GM19372 (cell line): ENCODE measurements around the gene TCF7L1.
"Not testable (repeated sequence)": the region's sequence is repeated elsewhere in the genome, so short reads cannot be mapped to it uniquely, and the experiment has no call there.

Experiments used
- ATAC-seq: cut with Tn5 transposase; IDR thresholded peaks from one replicate; pipeline ENCODE4 v1.9.1; 2021; ENCODE audit warnings: mild to moderate bottlenecking, low read depth, moderate library complexity; ENCODE audit not compliant: unreplicated experiment

The TCF7L1 gene

DNA sequence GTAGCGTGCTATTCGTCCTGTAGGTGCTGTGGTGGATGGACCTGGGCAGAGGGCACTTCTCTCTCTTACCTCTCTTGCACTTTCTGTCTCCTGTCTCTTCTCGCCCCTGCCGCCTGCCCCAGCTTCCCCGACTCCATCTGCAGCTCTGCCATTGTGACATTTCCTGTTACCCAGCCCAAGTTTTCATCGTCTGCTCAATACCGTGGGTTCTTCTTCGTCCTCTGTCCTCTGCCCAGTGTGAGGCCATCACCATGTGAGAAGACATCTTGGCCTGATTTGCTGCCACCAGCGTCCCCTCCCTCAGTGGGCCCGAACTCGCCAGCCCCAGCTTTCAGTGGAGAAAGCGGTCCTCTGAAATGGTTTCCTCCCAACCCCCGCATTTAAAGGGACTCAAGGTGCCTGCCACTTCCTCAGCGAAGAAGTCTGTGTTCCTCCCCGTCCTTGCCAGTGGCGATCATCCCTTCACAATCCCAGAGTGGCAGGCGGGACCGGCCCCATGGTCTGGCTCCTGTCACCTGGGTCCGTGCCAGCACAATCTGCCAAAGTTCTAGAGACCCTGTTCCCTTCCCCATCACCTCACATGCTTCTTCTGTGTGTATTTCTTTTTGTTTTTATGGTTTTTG lies 176.6 kb downstream of the TCF7L1 start:
- ATAC-seq = no peak

DNA sequence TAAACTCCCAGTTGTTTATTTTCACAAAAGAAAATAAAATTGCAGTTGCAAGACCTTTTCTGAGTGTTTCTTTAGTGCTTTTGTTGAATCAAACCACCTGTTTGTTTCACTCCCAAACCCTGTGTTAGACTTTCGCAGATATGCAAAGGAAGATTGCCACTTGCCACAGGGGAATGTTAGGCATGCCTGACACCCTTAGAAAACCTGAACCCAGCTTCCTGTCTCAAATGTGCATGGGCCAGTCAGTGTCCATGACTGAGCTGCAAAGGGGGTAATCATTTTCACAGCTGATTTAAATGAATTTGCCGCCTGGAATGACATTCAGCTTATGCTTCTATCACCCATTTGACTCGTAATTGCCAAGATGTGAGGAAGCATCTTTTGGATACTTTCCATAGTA lies 177.1 kb downstream of the TCF7L1 start:
- no peak for ATAC-seq

DNA sequence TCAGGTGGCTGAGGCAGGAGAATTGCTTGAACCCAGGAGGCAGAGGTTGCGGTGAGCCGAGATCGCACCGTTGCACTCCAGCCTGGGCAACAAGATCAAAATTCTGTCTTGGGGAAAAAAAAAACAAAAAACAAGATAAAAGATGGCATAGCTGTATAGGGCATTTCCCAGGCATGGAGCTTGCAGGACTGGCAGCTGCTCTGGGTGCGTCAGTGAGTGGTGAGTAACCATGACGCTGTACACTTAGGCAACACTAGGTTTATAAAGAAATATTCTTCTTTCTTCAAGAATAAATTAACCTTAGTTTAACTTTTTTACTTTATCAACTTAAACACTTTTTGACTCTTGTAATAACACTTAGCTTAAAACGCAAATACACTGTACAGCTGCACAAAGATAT lies 179.2 kb downstream of the TCF7L1 start:
- ATAC-seq = no peak

DNA sequence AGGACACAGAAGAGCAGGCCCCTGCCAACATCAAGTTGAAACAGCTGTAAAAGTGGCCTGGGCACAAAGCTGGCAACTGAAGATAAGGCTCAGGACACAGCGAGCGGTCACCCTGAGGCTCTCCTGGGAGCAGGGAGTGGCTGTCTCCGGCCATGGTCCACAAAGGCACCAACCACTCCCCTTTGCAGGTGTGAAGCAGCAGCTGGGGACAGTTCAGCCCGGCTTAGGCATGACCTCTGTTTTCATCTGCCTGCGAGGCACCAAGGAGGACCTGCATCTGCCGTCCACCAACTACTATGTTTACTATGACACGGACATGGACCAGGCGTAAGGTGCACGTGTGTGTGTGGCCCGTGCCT lies 181.7 kb downstream of the TCF7L1 start:
- no peak for ATAC-seq

GRCh38 chr2:85315921-85316320 lies 182.7 kb downstream of the TCF7L1 start:
- ATAC-seq = not testable (repeated sequence)

DNA sequence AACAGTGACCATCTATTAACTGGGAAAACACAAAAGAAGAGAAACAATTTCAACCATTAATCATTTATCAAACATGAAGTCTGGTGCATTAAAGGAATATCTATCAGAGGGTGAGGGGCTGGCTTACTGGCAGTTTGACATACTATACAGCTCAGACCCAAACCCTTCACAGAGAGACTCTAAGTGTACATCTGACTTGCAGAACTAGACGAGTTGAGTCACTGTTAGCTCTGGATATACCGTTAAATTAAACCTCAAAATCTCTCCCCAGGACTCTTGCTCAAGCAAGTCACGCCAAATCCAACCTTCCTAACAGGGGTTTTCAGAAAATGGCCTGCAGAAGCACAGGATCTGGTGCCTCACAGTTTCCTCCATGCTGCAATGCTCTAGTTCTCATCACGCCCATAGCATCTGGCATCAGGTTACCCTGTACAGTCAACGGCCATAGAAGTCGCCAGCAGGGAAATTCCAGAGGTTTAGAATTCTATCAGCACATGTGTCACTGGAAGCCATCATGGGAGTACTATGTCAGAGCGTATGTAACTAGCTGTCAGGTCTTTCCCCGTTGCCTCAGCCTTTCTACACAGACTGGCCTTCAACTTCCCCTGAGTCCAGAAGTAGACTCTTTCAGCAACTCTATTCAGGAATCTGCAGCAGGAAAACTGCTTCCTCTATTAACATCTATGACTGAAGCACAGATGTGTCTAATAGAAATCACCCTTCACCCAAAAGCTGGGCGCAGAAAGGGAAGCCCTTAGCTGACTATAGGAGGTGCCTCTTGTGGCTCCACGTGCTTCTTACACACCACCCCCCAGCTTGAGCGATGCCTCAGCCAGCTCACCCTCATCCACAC lies 185.3 kb downstream of the TCF7L1 start:
- ATAC-seq = no peak

DNA sequence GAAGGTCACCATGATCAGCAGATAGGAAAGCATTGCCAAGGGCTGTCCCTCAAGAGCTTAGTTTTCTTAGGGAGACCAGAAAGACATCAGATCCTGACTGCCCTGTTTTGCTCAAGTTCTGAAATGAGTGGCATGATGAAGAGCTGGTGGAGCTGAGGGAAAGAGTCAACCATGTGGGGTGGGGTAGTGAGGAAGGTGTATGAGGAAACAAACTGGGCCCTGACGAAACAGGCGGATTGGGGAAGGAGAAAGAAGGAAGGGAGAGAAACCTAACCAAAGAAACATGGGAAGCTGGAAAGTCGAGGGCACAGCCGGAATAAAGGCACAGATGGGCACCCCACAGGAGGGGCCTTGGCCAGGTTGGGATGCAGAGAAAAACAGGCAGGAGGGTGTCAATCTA lies 186.6 kb downstream of the TCF7L1 start:
- ATAC-seq = no peak

- no peak for ATAC-seq
Measured at GRCh38 chr2:85323351-85323987, 190.3 kb downstream of the TCF7L1 start.

GRCh38 chr2:85323988-85324367 lies 190.8 kb downstream of the TCF7L1 start:
- not testable (repeated sequence) for ATAC-seq

DNA sequence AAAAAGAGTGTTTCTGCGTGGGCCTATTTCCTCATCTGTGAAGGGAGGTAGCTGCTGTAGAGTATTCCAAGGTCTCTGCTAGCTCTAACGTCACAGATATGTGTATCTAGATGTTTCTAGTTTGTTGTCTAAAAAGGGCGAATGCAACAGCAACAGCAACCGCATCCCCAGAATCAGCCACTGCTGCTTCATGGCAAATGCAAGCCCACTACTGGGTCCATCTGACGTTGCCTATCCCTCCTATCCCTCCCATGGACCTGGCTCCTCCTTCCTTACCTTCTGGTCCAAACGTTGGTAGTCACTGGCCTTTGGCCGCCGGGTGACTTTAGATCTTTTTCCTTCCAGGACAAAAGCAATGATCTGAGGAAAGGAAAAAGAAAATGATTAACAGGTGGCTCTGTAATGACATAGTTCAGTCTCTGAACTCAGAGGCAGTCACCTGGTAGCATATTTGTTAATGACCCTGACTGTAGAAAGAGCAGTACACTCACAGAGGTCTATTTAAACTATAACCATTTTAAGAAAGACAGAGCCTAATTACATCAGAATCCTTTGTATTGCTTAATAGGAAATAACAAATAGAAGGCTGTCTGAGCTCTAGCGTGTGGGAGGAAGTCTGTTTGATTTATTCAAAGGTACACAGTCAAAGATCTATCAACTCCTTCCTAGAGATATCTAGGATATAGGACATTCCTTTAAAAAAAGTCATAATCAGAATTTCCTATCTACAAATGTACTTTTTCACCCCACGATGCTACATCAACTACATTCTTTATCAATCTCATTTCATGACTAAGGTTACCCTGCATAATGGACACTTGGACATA lies 191.7 kb downstream of the TCF7L1 start:
- ATAC-seq = no peak

GRCh38 chr2:85325466-85325811 lies 192.2 kb downstream of the TCF7L1 start:
- ATAC-seq = no peak

DNA sequence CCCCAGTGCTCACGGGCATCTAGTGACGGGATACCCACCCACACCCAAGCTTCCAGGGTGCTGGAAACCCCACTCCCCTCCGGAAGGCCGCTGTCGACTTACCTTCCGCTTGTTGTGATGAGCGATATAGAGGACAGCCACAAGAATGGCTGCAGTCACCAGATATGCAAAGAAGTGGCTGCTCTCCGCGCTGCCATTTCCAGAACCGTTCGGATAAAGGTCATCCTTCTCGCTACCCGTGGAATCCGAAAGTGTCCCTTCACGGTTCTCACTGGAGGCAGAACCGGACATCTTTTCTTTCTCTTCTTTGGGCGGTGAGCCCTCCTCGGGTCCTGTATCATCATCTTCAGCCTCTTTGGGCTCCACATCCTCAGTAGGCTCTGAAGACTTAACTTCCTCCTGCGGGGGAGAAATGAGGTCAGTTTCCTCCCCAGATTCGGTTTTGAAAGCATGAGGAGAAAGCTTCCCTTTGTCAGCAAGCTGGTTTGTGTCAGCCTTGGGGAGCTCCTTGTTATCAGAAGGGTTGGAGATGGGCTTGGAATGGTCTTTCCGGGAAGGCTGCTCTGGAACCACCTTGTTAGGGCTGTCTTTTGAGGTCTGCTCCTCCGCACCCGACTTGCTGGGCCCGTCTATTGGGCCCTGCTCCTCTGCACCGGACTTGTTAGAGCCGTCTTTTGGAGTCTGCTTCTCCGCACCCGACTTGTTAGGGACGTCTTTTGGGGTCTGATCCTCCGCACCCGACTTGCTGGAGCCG lies 193.4 kb downstream of the TCF7L1 start:
- no peak for ATAC-seq

DNA sequence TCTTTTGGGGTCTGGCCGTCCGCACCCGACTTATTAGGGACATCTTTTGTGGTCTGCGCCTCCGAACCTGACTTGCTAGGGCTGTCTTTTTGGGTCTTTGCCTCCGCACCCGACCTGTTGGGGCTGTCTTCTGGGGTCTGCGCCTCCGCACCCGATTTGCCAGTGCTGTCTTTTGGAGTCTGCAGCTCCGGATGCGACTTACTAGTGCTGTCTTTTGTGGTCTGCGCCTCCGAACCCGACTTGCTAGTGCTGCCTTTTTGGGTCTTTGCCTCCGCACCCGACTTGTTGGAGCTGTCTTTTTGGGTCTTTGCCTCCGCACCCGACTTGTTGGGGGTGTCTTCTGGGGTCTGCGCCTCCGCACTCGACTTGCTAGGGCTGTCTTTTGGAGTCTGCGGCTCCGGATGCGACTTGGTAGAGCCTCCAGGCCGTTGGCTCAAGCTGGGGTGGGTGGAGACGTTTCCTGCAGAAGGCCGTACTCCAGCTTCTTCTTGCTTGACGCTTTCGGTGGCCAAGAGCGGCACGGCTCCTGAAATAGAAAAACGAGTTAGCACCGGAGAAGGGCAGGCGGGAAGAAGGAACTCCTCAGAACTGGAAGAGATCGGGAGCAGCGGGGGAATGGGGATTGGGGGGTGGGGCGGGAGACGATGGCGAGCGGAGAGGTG lies 194.1 kb downstream of the TCF7L1 start:
- no peak for ATAC-seq

DNA sequence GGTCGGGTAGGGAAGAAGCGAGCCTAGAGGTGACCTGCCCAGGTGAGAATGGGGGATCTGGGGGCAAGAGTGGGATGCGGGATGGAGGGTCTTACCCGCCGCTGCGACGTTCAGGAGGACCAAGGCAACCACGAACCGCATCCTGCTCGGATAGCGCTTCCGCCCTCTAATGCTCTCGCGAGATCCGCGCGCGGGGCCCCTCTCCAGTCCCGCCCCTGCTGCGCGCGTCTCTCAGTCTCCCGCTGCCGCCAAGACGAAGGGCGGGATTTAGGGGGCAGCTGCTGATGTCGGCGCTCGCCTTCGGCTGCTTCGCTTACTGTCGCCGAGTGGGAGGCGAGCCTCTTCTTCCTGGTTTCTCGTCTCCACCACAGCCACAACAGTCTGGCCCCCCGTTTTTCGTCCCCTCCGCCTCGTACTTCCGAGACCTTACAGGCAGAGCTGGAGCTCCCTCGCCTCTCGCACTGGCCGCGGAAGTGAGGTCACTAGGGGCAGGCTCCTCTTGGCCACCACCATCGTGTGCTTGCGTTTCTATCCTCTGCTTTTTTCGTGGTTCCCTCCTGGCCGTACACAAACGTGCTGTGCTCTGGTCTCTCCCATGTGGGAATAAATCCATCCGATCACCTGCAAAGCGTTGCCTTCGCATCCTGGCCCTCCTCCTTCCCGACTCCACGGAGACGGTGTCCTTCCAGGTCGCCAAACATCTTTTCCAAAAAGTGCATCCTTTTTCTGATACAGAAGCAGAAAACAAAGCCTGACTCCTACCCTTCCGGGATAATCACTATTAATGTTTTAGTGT lies 194.8 kb downstream of the TCF7L1 start, which contains the start of gene TGOLN2:
Gene TGOLN2, minus strand, starts transcription at position 168 of the 796 bp plus-strand sequence. Its CDS starts 27 bp downstream, at position 141.
- ATAC-seq = peak; percentile 74

DNA sequence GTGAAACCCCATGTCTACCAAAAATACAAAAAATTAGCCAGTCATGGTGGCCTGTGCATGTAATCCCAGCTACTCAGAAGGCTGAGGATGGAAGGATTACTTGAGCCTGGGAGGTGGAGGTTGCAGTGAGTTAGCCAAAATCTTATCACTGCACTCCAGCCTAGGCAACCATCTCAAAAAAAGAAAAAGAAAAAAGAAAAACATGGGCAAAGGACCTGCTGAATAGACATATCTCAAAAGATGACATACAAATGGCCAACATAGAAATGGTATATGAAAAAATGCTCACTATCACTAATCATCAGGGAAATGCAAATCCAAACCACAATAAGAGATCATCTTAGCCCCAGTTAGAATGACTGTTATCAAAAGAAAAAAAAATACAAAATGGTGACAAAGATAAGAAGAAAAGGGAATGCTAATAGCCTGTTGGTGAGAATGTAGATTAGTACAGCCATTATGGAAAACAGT lies 196.0 kb downstream of the TCF7L1 start:
- ATAC-seq = no peak

- ATAC-seq = not testable (repeated sequence)
Measured at GRCh38 chr2:85329701-85330100, 196.5 kb downstream of the TCF7L1 start.

GRCh38 chr2:85330839-85331636 lies 197.8 kb downstream of the TCF7L1 start:
- ATAC-seq = no peak

DNA sequence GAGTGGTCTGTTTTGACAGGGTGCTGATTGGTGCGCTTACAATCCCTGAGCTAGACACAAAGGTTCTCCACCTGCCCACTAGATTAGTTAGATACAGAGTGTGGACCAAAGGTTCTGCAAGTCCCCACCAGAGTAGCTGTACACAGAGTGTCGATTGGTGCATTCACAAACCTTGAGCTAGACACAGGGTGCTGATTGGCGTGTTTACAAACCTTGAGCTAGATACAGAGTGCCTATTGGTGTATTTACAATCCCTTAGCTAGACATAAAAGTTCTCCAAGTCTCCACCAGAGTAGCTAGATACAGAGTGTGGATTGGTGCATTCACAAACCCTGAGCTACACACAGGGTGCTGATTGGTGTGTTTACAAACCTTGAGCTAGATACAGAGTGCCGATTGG lies 200.7 kb downstream of the TCF7L1 start:
- ATAC-seq = not testable (repeated sequence)
